Keratinocyte (primary cell): ENCODE data around the gene PAX9. TPM values are rescaled to one million over a fixed set of nuclear protein-coding genes. Genes with fewer than 3 reads are reported as not detected.

Experiments used
- DNase-seq: peaks from one replicate; pipeline ENCODE4 v3.0.0-alpha.2; 2011; ENCODE audit warnings: low read depth, missing footprints, low spot score
- FAIRE-seq: peaks from 2 replicates; lab custom pipeline; 2011; peaks lifted over from hg19 to GRCh38; lab: Jason Lieb, UNC
- H2AFZ ChIP-seq: 2 replicates; pipeline ENCODE4 v1.6.0; 2012; ENCODE audit warnings: low read length, control low read depth, inconsistent platforms; ENCODE audit not compliant: control insufficient read depth
- H3K27ac ChIP-seq: 2 replicates; pipeline ENCODE4 v1.5.1; 2011; ENCODE audit warnings: low read length; ENCODE audit not compliant: control insufficient read depth, insufficient read depth
- H3K27me3 ChIP-seq: 3 replicates; pipeline ENCODE4 v1.6.0; 2011; ENCODE audit warnings: low read length; ENCODE audit not compliant: control insufficient read depth, insufficient read depth; ENCODE audit errors: extremely low read depth
- H3K36me3 ChIP-seq, 2 experiments: 2 replicates in 1 of 2; 3 replicates in 1 of 2; pipeline ENCODE4 v1.5.1; 2011; ENCODE audit warnings: low read length in 2 of 2, mild to moderate bottlenecking in 1 of 2; ENCODE audit not compliant: control insufficient read depth in 2 of 2, insufficient read depth in 2 of 2; ENCODE audit errors: extremely low read depth in 1 of 2
- H3K4me1 ChIP-seq: 3 replicates; pipeline ENCODE4 v1.5.1; 2011; ENCODE audit warnings: low read length; ENCODE audit not compliant: control insufficient read depth, insufficient read depth; ENCODE audit errors: extremely low read depth
- H3K4me2 ChIP-seq: 3 replicates; pipeline ENCODE4 v1.6.0; 2011; ENCODE audit warnings: low read depth, low read length; ENCODE audit not compliant: control insufficient read depth, insufficient read depth; ENCODE audit errors: extremely low read depth
- H3K4me3 ChIP-seq, 3 experiments: fragments of 200-600 bp in 1 of 3; sonication (generic) in 1 of 3; 2 replicates in 2 of 3; 3 replicates in 1 of 3; pipeline ENCODE4 v1.5.1; 2011 to 2016; ENCODE audit warnings: low read length in 3 of 3, mild to moderate bottlenecking in 3 of 3, control low read depth in 2 of 3, inconsistent platforms in 1 of 3, low read depth in 1 of 3, mixed read lengths in 1 of 3, mixed run types in 1 of 3, moderate library complexity in 1 of 3; ENCODE audit not compliant: control insufficient read depth in 2 of 3, insufficient read depth in 2 of 3; ENCODE audit errors: extremely low read depth in 1 of 3
- H3K79me2 ChIP-seq: 2 replicates; pipeline ENCODE4 v1.6.0; 2012; ENCODE audit warnings: low read length; ENCODE audit not compliant: control insufficient read depth, insufficient read depth
- H3K9ac ChIP-seq: 3 replicates; pipeline ENCODE4 v1.6.0; 2011; ENCODE audit warnings: low read length; ENCODE audit not compliant: control insufficient read depth, insufficient read depth; ENCODE audit errors: extremely low read depth
- H3K9me1 ChIP-seq: 3 replicates; pipeline ENCODE4 v1.6.0; 2011; ENCODE audit warnings: low read length; ENCODE audit not compliant: control insufficient read depth, insufficient read depth; ENCODE audit errors: extremely low read depth
- H3K9me3 ChIP-seq: 2 replicates; pipeline ENCODE4 v1.5.1; 2012; ENCODE audit warnings: low read depth, low read length; ENCODE audit not compliant: control insufficient read depth
- H4K20me1 ChIP-seq: 3 replicates; pipeline ENCODE4 v1.6.0; 2011; ENCODE audit warnings: low read length; ENCODE audit not compliant: control insufficient read depth, insufficient read depth; ENCODE audit errors: extremely low read depth
- EZH2 ChIP-seq: IDR thresholded peaks from one replicate; pipeline ENCODE4 v1.6.1; 2012; ENCODE audit warnings: inconsistent platforms, mild to moderate bottlenecking, low read length, moderate library complexity
- dilution Hi-C: fragments of 300-500 bp; cut with MboI; formaldehyde crosslinking; loops from one replicate; pipeline ENCODE4 v1.7.0; 2020; ENCODE audit warnings: low sequenced_read_pairs; ENCODE audit not compliant: extremely low pct_ligation_motif_present
- polyA plus RNA-seq, 5 experiments: library from polyadenylated mRNA; depleted of rRNA in 3 of 5; stranded (reverse) in 3 of 5; stranded (forward) in 1 of 5; unstranded in 1 of 5; fragments of >200 nt; gene quantifications; 1 replicate in 1 of 5; 2 replicates in 3 of 5; 3 replicates in 1 of 5; pipeline versions ENCODE4 v1.2.1 to v1.2.3, GENCODE V29; 2011 to 2012; ENCODE audit warnings: missing spikeins in 2 of 5, low read depth in 1 of 5, low replicate concordance in 1 of 5
- TF ChIP-seq, protein P1 (sequence below), 3 experiments: IDR thresholded peaks in 1 of 3; conservative IDR thresholded peaks in 1 of 3; optimal IDR thresholded peaks in 1 of 3; 2 replicates in 2 of 3; 3 replicates in 1 of 3; pipeline versions ENCODE3 to v1.5.1; 2011; ENCODE audit warnings: low read length in 3 of 3, mild to moderate bottlenecking in 3 of 3, moderate library complexity in 2 of 3, control low read depth in 1 of 3, inconsistent platforms in 1 of 3; ENCODE audit not compliant: insufficient read depth in 2 of 3; ENCODE audit errors: extremely low read depth in 1 of 3

PAX9 gene
- polyA plus RNA-seq, 1 donor (not counting 4 experiments of a cell fraction or from before 2014, with no cell fraction given), result 1.1 TPM

DNA sequence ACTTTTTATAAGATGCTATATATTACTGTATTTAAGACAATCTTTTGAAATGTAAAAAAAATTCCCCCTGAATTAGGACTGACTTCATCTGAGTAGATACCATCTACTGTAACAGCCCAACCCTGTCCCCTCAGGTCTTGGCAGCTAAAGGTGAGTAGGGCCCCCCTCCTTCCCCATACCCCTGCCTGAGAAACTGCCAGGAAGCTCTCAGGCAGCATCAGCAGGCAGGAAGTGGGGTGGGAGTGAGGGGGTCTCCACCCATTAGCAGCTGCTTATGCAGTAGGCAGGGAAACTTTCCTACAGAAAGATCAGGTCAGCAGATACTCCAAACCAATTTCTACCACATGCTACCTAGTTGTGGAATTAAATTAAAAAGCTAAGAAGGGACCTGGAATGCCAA lies 62.5 kb downstream of the PAX9 start:
- Histone ChIP-seq H3K79me2 (no peaks in the 10 kb centered on the region), H3K27ac (no peak overlapping the region), H3K9me1 (no peaks in the 10 kb centered on the region), H3K9me3 (no peaks in the 10 kb centered on the region), H3K4me1 (no peaks in the 10 kb centered on the region), H3K4me2 (no peak overlapping the region), H3K9ac (no peak overlapping the region), H3K36me3 (no peaks in the 10 kb centered on the region), H3K4me3 (no peak overlapping the region), H4K20me1 (no peaks in the 10 kb centered on the region), H3K27me3 (peaks cover 4% of the 10 kb centered on the region), H2AFZ (no peak overlapping the region)
- no peak for TF ChIP-seq EZH2
- TF ChIP-seq, protein P1, sequence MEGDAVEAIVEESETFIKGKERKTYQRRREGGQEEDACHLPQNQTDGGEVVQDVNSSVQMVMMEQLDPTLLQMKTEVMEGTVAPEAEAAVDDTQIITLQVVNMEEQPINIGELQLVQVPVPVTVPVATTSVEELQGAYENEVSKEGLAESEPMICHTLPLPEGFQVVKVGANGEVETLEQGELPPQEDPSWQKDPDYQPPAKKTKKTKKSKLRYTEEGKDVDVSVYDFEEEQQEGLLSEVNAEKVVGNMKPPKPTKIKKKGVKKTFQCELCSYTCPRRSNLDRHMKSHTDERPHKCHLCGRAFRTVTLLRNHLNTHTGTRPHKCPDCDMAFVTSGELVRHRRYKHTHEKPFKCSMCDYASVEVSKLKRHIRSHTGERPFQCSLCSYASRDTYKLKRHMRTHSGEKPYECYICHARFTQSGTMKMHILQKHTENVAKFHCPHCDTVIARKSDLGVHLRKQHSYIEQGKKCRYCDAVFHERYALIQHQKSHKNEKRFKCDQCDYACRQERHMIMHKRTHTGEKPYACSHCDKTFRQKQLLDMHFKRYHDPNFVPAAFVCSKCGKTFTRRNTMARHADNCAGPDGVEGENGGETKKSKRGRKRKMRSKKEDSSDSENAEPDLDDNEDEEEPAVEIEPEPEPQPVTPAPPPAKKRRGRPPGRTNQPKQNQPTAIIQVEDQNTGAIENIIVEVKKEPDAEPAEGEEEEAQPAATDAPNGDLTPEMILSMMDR (optimal IDR thresholded peaks at IDR 0.05 in 1 of 3, IDR thresholded peaks at IDR 0.05 in 1 of 3, conservative IDR thresholded peaks at IDR 0.05 in 1 of 3; ENCODE audit: extremely low read depth in 1 of 3, insufficient read depth in 2 of 3, low read length in 3 of 3), result no peak
- dilution Hi-C loops, result no loop called here
- no peak for DNase-seq
- no peak for FAIRE-seq

DNA sequence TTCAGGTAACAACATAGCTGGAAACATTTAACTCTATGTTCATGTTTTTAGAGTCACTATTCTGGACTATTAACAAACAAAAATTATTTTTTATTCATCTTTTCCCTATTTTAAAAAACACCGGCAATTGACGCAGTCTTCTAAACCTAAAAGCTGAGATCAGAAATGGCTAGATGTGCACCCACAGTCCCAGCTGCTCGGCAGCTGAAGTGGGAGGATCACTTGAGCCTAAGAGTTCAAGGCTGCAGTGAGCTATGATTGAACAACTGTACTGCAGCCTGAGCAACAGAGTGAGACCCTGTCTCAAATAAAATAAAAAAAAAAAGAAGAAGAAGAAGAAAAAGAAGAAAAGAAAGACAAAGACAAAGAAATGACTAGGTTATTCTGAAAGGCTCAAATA lies 64.5 kb downstream of the PAX9 start:
- Histone ChIP-seq H3K27ac (no peak overlapping the region), H3K27me3 (peaks cover 4% of the 10 kb centered on the region), H3K9ac (no peak overlapping the region), H3K79me2 (no peaks in the 10 kb centered on the region), H2AFZ (no peak overlapping the region), H4K20me1 (no peaks in the 10 kb centered on the region), H3K4me1 (no peaks in the 10 kb centered on the region), H3K9me1 (no peaks in the 10 kb centered on the region), H3K4me2 (no peak overlapping the region), H3K36me3 (no peaks in the 10 kb centered on the region), H3K4me3 (no peak overlapping the region), H3K9me3 (no peaks in the 10 kb centered on the region)
- TF ChIP-seq EZH2, result no peak
- TF ChIP-seq, protein P1 (optimal IDR thresholded peaks at IDR 0.05 in 1 of 3, IDR thresholded peaks at IDR 0.05 in 1 of 3, conservative IDR thresholded peaks at IDR 0.05 in 1 of 3; ENCODE audit: extremely low read depth in 1 of 3, insufficient read depth in 2 of 3, low read length in 3 of 3), result no peak
- DNase-seq, result no peak
- FAIRE-seq, result no peak
- dilution Hi-C loops, result no loop called here

Other genes starting within 250 kb of the PAX9 start
- gene NKX2-1, start 141.6 kb upstream of the PAX9 start, polyA plus RNA-seq, result not detected in 3 replicates
- gene NKX2-8, start 79.2 kb upstream of the PAX9 start, polyA plus RNA-seq, result 0.06 to 0.32 TPM (median 0.07 TPM) in 3 replicates